OCI-LY7 (cell line): ENCODE data around the gene ADSS1.
"Not testable (repeated sequence)": the region's sequence is repeated elsewhere in the genome, so short reads cannot be mapped to it uniquely, and the experiment has no call there.

Experiments
- EZH2phosphoT487 ChIP-seq: fragments of 200-600 bp; sonication (generic); IDR thresholded peaks from 2 replicates; pipeline ENCODE4 v1.6.1; 2018; ENCODE audit warnings: low read depth, borderline replicate concordance, mild to moderate bottlenecking, mixed run types, antibody characterized with exemption, low read length, moderate library complexity, mixed read lengths
- TF ChIP-seq, protein P1 (sequence below): fragments of 200-600 bp; sonication (generic); conservative IDR thresholded peaks from 2 replicates; pipeline ENCODE4 v1.5.1; 2014; ENCODE audit warnings: mild to moderate bottlenecking, antibody characterized with exemption, low read length, moderate library complexity, mixed read lengths

DNA sequence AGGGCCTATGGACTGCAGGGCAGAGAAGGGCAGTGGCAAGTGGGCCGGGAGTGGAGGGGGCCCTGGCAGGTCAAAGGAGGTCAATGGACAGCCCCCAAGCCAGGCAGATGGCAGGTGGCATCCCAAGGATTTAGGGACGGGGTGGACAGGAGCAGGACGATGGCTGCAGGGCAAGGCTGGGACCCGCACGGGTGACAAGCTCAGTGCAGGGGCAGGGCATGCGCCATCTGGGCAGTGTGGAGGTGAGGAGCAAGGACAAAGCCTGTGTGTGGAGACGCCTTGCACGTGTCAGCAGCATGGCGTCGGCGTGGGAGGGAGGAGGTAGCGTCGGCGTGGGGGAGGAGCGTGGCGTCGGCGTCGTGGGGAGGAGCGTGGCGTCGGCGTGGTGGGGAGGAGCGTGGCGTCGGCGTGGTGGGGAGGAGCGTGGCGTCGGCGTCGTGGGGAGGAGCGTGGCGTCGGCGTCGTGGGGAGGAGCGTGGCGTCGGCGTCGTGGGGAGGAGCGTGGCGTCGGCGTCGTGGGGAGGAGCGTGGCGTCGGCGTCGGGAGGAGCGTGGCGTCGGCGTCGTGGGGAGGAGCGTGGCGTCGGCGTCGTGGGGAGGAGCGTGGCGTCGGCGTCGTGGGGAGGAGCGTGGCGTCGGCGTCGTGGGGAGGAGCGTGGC lies 5.3 kb downstream of the ADSS1 start:
- TF ChIP-seq, protein P1, sequence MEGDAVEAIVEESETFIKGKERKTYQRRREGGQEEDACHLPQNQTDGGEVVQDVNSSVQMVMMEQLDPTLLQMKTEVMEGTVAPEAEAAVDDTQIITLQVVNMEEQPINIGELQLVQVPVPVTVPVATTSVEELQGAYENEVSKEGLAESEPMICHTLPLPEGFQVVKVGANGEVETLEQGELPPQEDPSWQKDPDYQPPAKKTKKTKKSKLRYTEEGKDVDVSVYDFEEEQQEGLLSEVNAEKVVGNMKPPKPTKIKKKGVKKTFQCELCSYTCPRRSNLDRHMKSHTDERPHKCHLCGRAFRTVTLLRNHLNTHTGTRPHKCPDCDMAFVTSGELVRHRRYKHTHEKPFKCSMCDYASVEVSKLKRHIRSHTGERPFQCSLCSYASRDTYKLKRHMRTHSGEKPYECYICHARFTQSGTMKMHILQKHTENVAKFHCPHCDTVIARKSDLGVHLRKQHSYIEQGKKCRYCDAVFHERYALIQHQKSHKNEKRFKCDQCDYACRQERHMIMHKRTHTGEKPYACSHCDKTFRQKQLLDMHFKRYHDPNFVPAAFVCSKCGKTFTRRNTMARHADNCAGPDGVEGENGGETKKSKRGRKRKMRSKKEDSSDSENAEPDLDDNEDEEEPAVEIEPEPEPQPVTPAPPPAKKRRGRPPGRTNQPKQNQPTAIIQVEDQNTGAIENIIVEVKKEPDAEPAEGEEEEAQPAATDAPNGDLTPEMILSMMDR = not testable (repeated sequence)
- TF ChIP-seq EZH2phosphoT487 = not testable (repeated sequence)
